Measurements from ENCODE around the gene OR51A7. TPM values are rescaled to one million over a fixed set of nuclear protein-coding genes. Genes with fewer than 3 reads are reported as not detected.

The OR51A7 gene
- total RNA-seq, 3 donors from 2014 or later: not detected

DNA sequence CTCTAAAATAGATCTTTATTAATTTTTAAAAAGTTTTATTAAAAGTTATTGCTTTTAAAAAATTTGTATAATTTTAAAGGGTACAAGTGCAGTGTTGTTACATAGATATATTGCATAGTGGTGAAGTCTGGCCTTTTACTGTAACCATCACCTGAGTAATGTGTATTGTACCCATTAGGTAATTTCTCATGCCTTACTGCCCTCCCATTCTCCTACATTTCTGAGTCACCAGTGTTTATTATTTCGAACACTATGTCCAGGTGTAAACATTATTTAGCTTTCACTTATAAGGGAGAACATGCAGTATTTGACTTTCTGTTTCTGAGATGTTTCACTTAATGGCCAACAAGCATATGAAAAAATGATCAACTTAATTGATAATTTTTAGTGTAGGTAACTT is 18.2 kb downstream of the OR51A7 start:
- intact Hi-C loops (cut with DNase I; ENCODE audit: low total_unique reads): no loop called here
- Histone ChIP-seq H3K4me1 (no peaks in the 10 kb centered on the region), H3K36me3 (no peaks in the 10 kb centered on the region), H3K27ac (no peak overlapping the region), H3K27me3 (no peaks in the 10 kb centered on the region), H3K4me3 (no peak overlapping the region), H3K9me3 (no peaks in the 10 kb centered on the region)
- no peak for DNase-seq (ENCODE audit: low spot score in 2 of 2)
- TF ChIP-seq, protein P1, sequence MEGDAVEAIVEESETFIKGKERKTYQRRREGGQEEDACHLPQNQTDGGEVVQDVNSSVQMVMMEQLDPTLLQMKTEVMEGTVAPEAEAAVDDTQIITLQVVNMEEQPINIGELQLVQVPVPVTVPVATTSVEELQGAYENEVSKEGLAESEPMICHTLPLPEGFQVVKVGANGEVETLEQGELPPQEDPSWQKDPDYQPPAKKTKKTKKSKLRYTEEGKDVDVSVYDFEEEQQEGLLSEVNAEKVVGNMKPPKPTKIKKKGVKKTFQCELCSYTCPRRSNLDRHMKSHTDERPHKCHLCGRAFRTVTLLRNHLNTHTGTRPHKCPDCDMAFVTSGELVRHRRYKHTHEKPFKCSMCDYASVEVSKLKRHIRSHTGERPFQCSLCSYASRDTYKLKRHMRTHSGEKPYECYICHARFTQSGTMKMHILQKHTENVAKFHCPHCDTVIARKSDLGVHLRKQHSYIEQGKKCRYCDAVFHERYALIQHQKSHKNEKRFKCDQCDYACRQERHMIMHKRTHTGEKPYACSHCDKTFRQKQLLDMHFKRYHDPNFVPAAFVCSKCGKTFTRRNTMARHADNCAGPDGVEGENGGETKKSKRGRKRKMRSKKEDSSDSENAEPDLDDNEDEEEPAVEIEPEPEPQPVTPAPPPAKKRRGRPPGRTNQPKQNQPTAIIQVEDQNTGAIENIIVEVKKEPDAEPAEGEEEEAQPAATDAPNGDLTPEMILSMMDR (IDR thresholded peaks at IDR 0.05): no peak
- no peak for TF ChIP-seq POLR2A (IDR thresholded peaks at IDR 0.05)
- TF ChIP-seq POLR2AphosphoS5 (IDR thresholded peaks at IDR 0.05): no peak

DNA sequence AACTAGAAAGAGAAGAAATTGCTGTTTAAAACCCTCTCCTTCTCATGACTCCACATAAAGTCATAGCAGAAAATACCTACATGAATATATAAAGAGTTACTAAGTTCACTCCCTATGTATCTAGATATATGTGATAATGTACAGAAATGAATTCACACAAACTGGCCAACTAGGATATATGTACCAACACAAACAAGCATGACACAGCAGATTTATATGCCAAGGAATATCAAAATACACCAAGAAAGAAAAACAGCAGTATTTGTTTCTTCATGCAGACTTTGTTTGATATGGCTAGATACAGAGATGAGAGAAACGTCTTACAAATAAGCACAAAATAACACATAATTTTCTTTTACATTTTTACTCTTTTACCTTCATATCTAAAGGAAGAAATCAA is 18.7 kb downstream of the OR51A7 start:
- no peaks in the 10 kb centered on the region for H3K36me3 ChIP-seq
- TF ChIP-seq POLR2AphosphoS5 (IDR thresholded peaks at IDR 0.05) (no peak), POLR2A (IDR thresholded peaks at IDR 0.05) (no peak)
- TF ChIP-seq, protein P1 (IDR thresholded peaks at IDR 0.05): no peak
- H3K4me3 ChIP-seq: no peak overlapping the region
- H3K27ac ChIP-seq: no peak overlapping the region
- no peaks in the 10 kb centered on the region for H3K4me1 ChIP-seq
- no peaks in the 10 kb centered on the region for H3K27me3 ChIP-seq
- intact Hi-C loops (cut with DNase I; ENCODE audit: low total_unique reads): no loop called here
- H3K9me3 ChIP-seq: no peaks in the 10 kb centered on the region
- no peak for DNase-seq (ENCODE audit: low spot score in 2 of 2)

DNA sequence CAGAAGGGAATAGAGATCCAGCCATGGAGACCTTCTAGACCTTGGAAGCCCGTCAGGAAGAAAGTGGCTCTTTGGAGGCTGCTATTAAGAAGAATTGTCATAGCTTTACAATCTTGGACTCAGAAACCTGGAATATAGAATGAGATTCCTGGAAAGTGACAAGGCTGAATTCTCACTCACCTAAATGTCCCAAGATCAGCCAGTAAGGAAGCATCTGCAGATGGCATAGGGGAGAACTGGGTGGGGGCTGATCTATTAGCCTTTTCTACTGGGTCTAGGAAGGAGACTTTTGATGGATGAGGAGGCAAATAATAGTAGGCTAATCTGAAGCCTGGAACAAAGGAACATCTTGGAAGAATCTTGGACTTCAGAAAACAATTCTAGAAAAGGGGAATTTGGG is 20.7 kb downstream of the OR51A7 start, which contains the start of gene OR51G1:
Gene OR51G1 (minus strand): TSS at position 101 of the 400 bp plus-strand sequence. CDS start 0 bp downstream, at position 101.
- H3K9me3 ChIP-seq: no peaks in the 10 kb centered on the region
- H3K36me3 ChIP-seq: no peaks in the 10 kb centered on the region
- H3K4me3 ChIP-seq: no peak within 1 kb of the TSS
- intact Hi-C loops (cut with DNase I; ENCODE audit: low total_unique reads): no loop called here
- H3K27me3 ChIP-seq: no peaks in the 10 kb centered on the region
- no peak for DNase-seq (ENCODE audit: low spot score in 2 of 2)
- H3K4me1 ChIP-seq: no peaks in the 10 kb centered on the region
- TF ChIP-seq POLR2AphosphoS5 (IDR thresholded peaks at IDR 0.05): no peak
- TF ChIP-seq, protein P1 (IDR thresholded peaks at IDR 0.05): no peak
- TF ChIP-seq POLR2A (IDR thresholded peaks at IDR 0.05): no peak
- no peak within 1 kb of the TSS for H3K27ac ChIP-seq

DNA sequence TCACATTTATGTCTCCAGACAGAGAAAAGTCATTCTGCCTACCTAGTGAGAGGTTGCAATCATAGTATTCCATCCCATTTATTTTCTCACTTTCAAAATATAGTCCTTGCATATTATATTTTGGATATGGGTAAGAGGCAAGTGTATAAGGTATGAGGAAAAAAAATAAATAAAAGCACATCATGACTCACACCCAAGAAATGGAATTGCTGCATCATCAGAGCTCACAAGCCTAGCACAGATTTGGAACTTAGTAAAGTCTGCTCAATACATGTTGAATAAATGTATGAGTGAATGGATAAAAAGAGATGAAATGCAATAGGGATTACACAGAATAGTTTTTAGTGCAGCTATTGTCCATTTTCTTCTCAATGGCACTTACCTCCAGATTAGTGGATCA is 23.0 kb downstream of the OR51A7 start:
- no peaks in the 10 kb centered on the region for H3K9me3 ChIP-seq
- no peak overlapping the region for H3K4me3 ChIP-seq
- no peak overlapping the region for H3K27ac ChIP-seq
- intact Hi-C loops (cut with DNase I; ENCODE audit: low total_unique reads): no loop called here
- no peak for DNase-seq (ENCODE audit: low spot score in 2 of 2)
- H3K36me3 ChIP-seq: no peaks in the 10 kb centered on the region
- no peaks in the 10 kb centered on the region for H3K4me1 ChIP-seq
- H3K27me3 ChIP-seq: no peaks in the 10 kb centered on the region
- no peak for TF ChIP-seq POLR2AphosphoS5 (IDR thresholded peaks at IDR 0.05)
- TF ChIP-seq POLR2A (IDR thresholded peaks at IDR 0.05): no peak
- TF ChIP-seq, protein P1 (IDR thresholded peaks at IDR 0.05): no peak

DNA sequence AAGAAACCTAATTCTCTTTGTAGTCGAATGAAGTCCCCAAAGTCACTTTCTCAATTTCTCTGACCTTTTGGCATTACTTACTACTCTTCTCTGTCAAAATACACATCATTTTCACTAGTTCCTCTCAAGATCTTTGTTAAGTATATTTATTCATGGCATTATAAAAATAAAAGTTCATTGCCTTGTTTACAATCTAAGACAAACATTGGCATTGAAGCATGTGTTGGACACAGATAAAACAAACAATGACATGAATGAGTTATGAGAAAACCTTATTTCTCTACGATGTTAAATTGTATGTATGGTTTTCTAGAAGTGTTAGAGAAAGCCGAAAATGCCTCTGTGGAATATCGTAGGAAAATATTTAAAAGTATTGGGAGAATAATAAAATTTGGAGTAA is 29.2 kb downstream of the OR51A7 start:
- no peaks in the 10 kb centered on the region for H3K4me1 ChIP-seq
- DNase-seq (ENCODE audit: low spot score in 2 of 2): no peak
- TF ChIP-seq, protein P1 (IDR thresholded peaks at IDR 0.05): no peak
- no peak for TF ChIP-seq POLR2A (IDR thresholded peaks at IDR 0.05)
- intact Hi-C loops (cut with DNase I; ENCODE audit: low total_unique reads): no loop called here
- H3K4me3 ChIP-seq: no peak overlapping the region
- H3K36me3 ChIP-seq: no peaks in the 10 kb centered on the region
- no peaks in the 10 kb centered on the region for H3K27me3 ChIP-seq
- no peaks in the 10 kb centered on the region for H3K9me3 ChIP-seq
- no peak overlapping the region for H3K27ac ChIP-seq
